Natural killer cell (primary cell): ENCODE measurements around the gene CCDC88B. TPM values are rescaled to one million over a fixed set of nuclear protein-coding genes. Genes with fewer than 3 reads are reported as not detected.
A peak's percentile ranks its signal among the peaks of the same experiment; 100 is the strongest.

Source experiments
- ATAC-seq, 3 donors: fragments of 150-1000 bp in 2 of 3; fragments of 200-7000 bp in 1 of 3; cut with Tn5 transposase; 1 replicate in 1 of 3; 2 replicates in 2 of 3; pipeline ENCODE4 v1.10.0; 2021; ENCODE audit warnings: mild to moderate bottlenecking in 2 of 3, moderate library complexity in 2 of 3
- DNase-seq, 2 donors: peaks; one replicate each; pipeline versions ENCODE4 v3.0.0 to v3.0.0-alpha.2; 2013 to 2021; ENCODE audit warnings: mixed read lengths in 1 of 2
- H3K27ac ChIP-seq: one replicate; pipeline ENCODE4 v1.5.1; 2013; ENCODE audit warnings: mild to moderate bottlenecking, low read length
- H3K27me3 ChIP-seq: one replicate; pipeline ENCODE4 v1.6.1; 2013; ENCODE audit warnings: low read length; ENCODE audit not compliant: control insufficient read depth, insufficient read depth
- H3K36me3 ChIP-seq: one replicate; pipeline ENCODE4 v1.6.1; 2013; ENCODE audit warnings: low read length; ENCODE audit not compliant: control insufficient read depth, insufficient read depth
- H3K4me1 ChIP-seq: one replicate; pipeline ENCODE4 v1.6.1; 2013; ENCODE audit warnings: low read length; ENCODE audit not compliant: control insufficient read depth, insufficient read depth
- H3K4me3 ChIP-seq: one replicate; pipeline ENCODE4 v1.5.1; 2013; ENCODE audit warnings: low read length
- H3K9me3 ChIP-seq: one replicate; pipeline ENCODE4 v1.6.1; 2013; ENCODE audit warnings: low read length; ENCODE audit not compliant: control insufficient read depth, insufficient read depth
- H3K27ac Mint-ChIP-seq, 2 donors: one replicate each; pipeline ENCODE4 v1.8.0; 2022; ENCODE audit warnings: mild to moderate bottlenecking in 2 of 2, mixed read lengths in 2 of 2, moderate library complexity in 1 of 2
- H3K27me3 Mint-ChIP-seq, 2 donors: one replicate each; pipeline ENCODE4 v1.8.0; 2022; ENCODE audit warnings: low read depth in 2 of 2, mixed read lengths in 2 of 2
- H3K36me3 Mint-ChIP-seq: one replicate; pipeline ENCODE4 v1.8.0; 2022; ENCODE audit warnings: mixed read lengths
- H3K4me1 Mint-ChIP-seq, 2 donors: one replicate each; pipeline ENCODE4 v1.8.0; 2022; ENCODE audit warnings: mixed read lengths in 2 of 2
- H3K4me3 Mint-ChIP-seq: one replicate; pipeline ENCODE4 v1.8.0; 2022; ENCODE audit warnings: mild to moderate bottlenecking, moderate library complexity, mixed read lengths
- H3K9me3 Mint-ChIP-seq, 2 donors: one replicate each; pipeline ENCODE4 v1.8.0; 2022; ENCODE audit warnings: mixed read lengths in 2 of 2
- CTCF ChIP-seq: fragments of 200-600 bp; IDR thresholded peaks from one replicate; pipeline ENCODE4 v1.8.0; 2022; ENCODE audit warnings: antibody characterized with exemption
- WGBS: methylation state at CpG from one replicate; pipeline ENCODE4 v1.1.7; 2013; ENCODE audit warnings: missing lambda C conversion rate; ENCODE audit not compliant: insufficient coverage; 5-methylcytosine and 5-hydroxymethylcytosine counted together
- intact Hi-C: fragments of 100-400 bp; cut with micrococcal nuclease; formaldehyde crosslinking; loops from one replicate; pipeline ENCODE4 v1.14.2; 2022
- total RNA-seq, 4 donors: library from RNA; stranded (reverse); fragments of 120-200 nt in 1 of 4; gene quantifications; one replicate each; pipeline versions ENCODE4 v1.2.3 to v1.2.4, GENCODE V29; 2013 to 2022

Gene CCDC88B
- total RNA-seq, 3 donors from 2014 or later (not counting 1 experiment from before 2014, with no cell fraction given): 262 to 276 (median 272) TPM

GRCh38 chr11:64324692-64325469 lies 15.1 kb upstream of the CCDC88B start:
- Mint-ChIP-seq H3K4me1 (peaks cover 13 to 22% of the 10 kb centered on the region in 2 donors), H3K36me3 (no peaks in the 10 kb centered on the region), H3K27ac (no peak overlapping the region), H3K4me3 (no peak overlapping the region), H3K9me3 (no peaks in the 10 kb centered on the region), H3K27me3 (no peaks in the 10 kb centered on the region)
- no peaks in the 10 kb centered on the region for H3K4me1 ChIP-seq
- no peaks in the 10 kb centered on the region for H3K9me3 ChIP-seq
- DNase-seq (no peak), ATAC-seq (no peak)
- no peak overlapping the region for H3K27ac ChIP-seq
- no peak for TF ChIP-seq CTCF
- H3K36me3 ChIP-seq: peaks cover 16% of the 10 kb centered on the region
- intact Hi-C loops: no loop called here
- H3K27me3 ChIP-seq: no peaks in the 10 kb centered on the region
- WGBS: 96% methylated on average over 8 of the region's 11 CpGs
- no peak overlapping the region for H3K4me3 ChIP-seq

- Histone ChIP-seq H3K4me1 (peaks cover 21% of the 10 kb centered on the region), H3K27me3 (no peaks in the 10 kb centered on the region), H3K36me3 (peaks cover 4% of the 10 kb centered on the region), H3K27ac (no peak overlapping the region), H3K9me3 (no peaks in the 10 kb centered on the region), H3K4me3 (no peak overlapping the region)
- Mint-ChIP-seq H3K4me3 (no peak overlapping the region), H3K9me3 (no peaks in the 10 kb centered on the region), H3K27ac (peak overlapping the region in 1 of 2 donors; percentile 41), H3K36me3 (no peaks in the 10 kb centered on the region), H3K4me1 (peaks cover 13 to 28% of the 10 kb centered on the region in 2 donors), H3K27me3 (no peaks in the 10 kb centered on the region)
- 96% methylated on average over 2 of the region's 2 CpGs for WGBS
- intact Hi-C loops: no loop called here
- ATAC-seq (no peak), DNase-seq (no peak)
- TF ChIP-seq CTCF: no peak
Measured at GRCh38 chr11:64327375-64327774, 12.6 kb upstream of the CCDC88B start.

- TF ChIP-seq CTCF: no peak
- intact Hi-C loops: no loop called here
- H3K4me3 Mint-ChIP-seq: no peak overlapping the region
Measured at GRCh38 chr11:64327993-64328392, 12.0 kb upstream of the CCDC88B start.

More at GRCh38 chr11:64327993-64328392, 12.0 kb upstream of the CCDC88B start:
- Mint-ChIP-seq H3K27me3 (no peaks in the 10 kb centered on the region), H3K4me1 (peaks cover 13 to 28% of the 10 kb centered on the region in 2 donors), H3K9me3 (no peaks in the 10 kb centered on the region), H3K36me3 (no peaks in the 10 kb centered on the region), H3K27ac (peak overlapping the region in 1 of 2 donors; percentile 41)
- WGBS: 98% methylated on average over 3 of the region's 3 CpGs
- H3K27me3 ChIP-seq: no peaks in the 10 kb centered on the region
- H3K9me3 ChIP-seq: no peaks in the 10 kb centered on the region
- no peaks in the 10 kb centered on the region for H3K36me3 ChIP-seq
- H3K4me1 ChIP-seq: peaks cover 28% of the 10 kb centered on the region
- ATAC-seq (no peak), DNase-seq (no peak)
- no peak overlapping the region for H3K4me3 ChIP-seq
- no peak overlapping the region for H3K27ac ChIP-seq
